Panc1 (cell line): ENCODE measurements around the gene C5orf58. TPM values are rescaled to one million over a fixed set of nuclear protein-coding genes. Genes with fewer than 3 reads are reported as not detected.

Experiments used
- ATAC-seq: fragments of 200-7000 bp; cut with Tn5 transposase; 2 replicates; pipeline ENCODE4 v1.9.1; 2020; ENCODE audit warnings: mild to moderate bottlenecking, moderate library complexity
- BruUV-seq: library from RNA; stranded (reverse); fragments of 400-500 nt; replicated peaks from 2 replicates; lab custom pipeline; 2021; lab: Mats Ljungman, UMichigan
- CTCF ChIA-PET: fragments of 300-600 bp; sonication (Branson Sonifier 250); formaldehyde crosslinking; loops from one replicate; lab custom pipeline; 2022; ENCODE audit warnings: antibody characterized with exemption; lab: Charles Lee
- POLR2A ChIA-PET: fragments of 300-600 bp; sonication (Branson Sonifier 250); formaldehyde crosslinking; loops from one replicate; lab custom pipeline; 2022; ENCODE audit warnings: antibody characterized with exemption; lab: Charles Lee
- DNase-seq: peaks from one replicate; pipeline ENCODE4 v3.0.0-alpha.2; 2010; ENCODE audit warnings: low read depth, low spot score
- H3K27ac ChIP-seq: 2 replicates; pipeline ENCODE4 v1.5.1; 2011; ENCODE audit warnings: mild to moderate bottlenecking, low read length, inconsistent platforms
- H3K27me3 ChIP-seq: fragments of 200-500 bp; sonication (Bioruptor generic); 2 replicates; pipeline ENCODE4 v1.6.0; 2014; ENCODE audit warnings: low read length, inconsistent platforms; ENCODE audit not compliant: control insufficient read depth, insufficient read depth
- H3K36me3 ChIP-seq: fragments of 200-500 bp; sonication (Bioruptor generic); 2 replicates; pipeline ENCODE4 v1.5.1; 2014; ENCODE audit warnings: inconsistent platforms, mild to moderate bottlenecking, low read length, moderate library complexity; ENCODE audit not compliant: control insufficient read depth, insufficient read depth
- H3K4me1 ChIP-seq: 2 replicates; pipeline ENCODE4 v1.5.1; 2011; ENCODE audit warnings: inconsistent platforms, mild to moderate bottlenecking, low read length, moderate library complexity; ENCODE audit not compliant: control insufficient read depth, insufficient read depth
- H3K4me3 ChIP-seq, 2 experiments: 2 replicates each; pipeline ENCODE4 v1.5.1; 2011 to 2012; ENCODE audit warnings: low read depth in 2 of 2, low read length in 2 of 2, mild to moderate bottlenecking in 2 of 2, inconsistent platforms in 1 of 2, moderate library complexity in 1 of 2
- H3K9me3 ChIP-seq: fragments of 200-500 bp; sonication (Bioruptor generic); 2 replicates; pipeline ENCODE4 v1.5.1; 2014; ENCODE audit warnings: low read depth, mild to moderate bottlenecking, inconsistent platforms, low read length, moderate library complexity; ENCODE audit not compliant: control insufficient read depth, insufficient read depth
- CTCF ChIP-seq: fragments of 450-650 bp; IDR thresholded peaks from 2 replicates; pipeline ENCODE4 v1.5.1; 2017; ENCODE audit warnings: mild to moderate bottlenecking
- POLR2AphosphoS5 ChIP-seq: IDR thresholded peaks from 2 replicates; pipeline ENCODE4 v1.6.1; 2012; ENCODE audit warnings: mild to moderate bottlenecking, low read depth, low read length, moderate library complexity
- REST ChIP-seq, 2 experiments: IDR thresholded peaks; 2 replicates each; pipeline ENCODE4 v1.6.1; 2011 to 2012; ENCODE audit warnings: low read depth in 2 of 2, control low read depth in 1 of 2, low read length in 1 of 2, mild to moderate bottlenecking in 1 of 2, moderate library complexity in 1 of 2; ENCODE audit not compliant: insufficient read depth in 1 of 2
- SIN3A ChIP-seq: IDR thresholded peaks from 2 replicates; pipeline ENCODE4 v1.6.1; 2012; ENCODE audit warnings: low read depth, mild to moderate bottlenecking, low read length, moderate library complexity, borderline replicate concordance; ENCODE audit not compliant: insufficient read depth
- TCF7L2 ChIP-seq: IDR thresholded peaks from 2 replicates; pipeline ENCODE4 v1.6.1; 2011; ENCODE audit warnings: mild to moderate bottlenecking, low read depth, low read length, inconsistent platforms
- in situ Hi-C: cut with HindIII; loops from 2 replicates; pipeline ENCODE4 v1.10.0; 2016; ENCODE audit warnings: low sequenced_read_pairs, low pct_unique_long_range_greater_than_20kb
- intact Hi-C: fragments of 100-400 bp; cut with micrococcal nuclease; formaldehyde crosslinking; loops from one replicate; pipeline ENCODE4 v1.10.0; 2022; ENCODE audit not compliant: unreplicated experiment
- total RNA-seq: library from RNA; stranded (reverse); gene quantifications from one replicate; pipeline ENCODE4 v1.2.1, GENCODE V29; 2021; ENCODE audit not compliant: unreplicated experiment

Gene C5orf58
- total RNA-seq, 1 experiment from 2014 or later: 0.15 TPM

DNA sequence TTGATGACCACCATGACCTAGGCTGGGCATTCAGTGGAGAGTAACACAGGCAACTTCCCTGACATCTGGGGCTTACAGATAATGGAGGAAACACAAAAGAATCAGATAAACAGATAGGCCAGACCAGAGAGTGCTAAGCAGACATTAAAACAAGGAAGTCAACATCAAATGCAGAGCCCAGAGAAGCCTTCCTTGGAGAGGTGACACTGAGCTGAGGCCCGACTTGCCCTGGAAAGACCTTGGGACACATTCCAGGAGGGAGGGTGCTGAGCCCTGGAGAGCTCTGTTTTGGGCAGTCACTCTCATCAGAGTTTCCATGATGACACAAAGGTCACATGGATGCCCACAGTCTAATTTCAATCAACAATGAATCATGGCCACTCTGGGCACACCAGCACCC lies 31.9 kb upstream of the C5orf58 start:
- DNase-seq (no peak), ATAC-seq (no peak)
- no peaks in the 10 kb centered on the region for H3K36me3 ChIP-seq
- POLR2A ChIA-PET: no interaction called here
- CTCF ChIA-PET: interaction anchor here (0.6 kb wide), 1 partner anchor 18 kb away, joined by 3 read pairs; no protein-coding TSS in a partner anchor
- no peaks in the 10 kb centered on the region for H3K27me3 ChIP-seq
- no peak overlapping the region for H3K4me3 ChIP-seq
- no peaks in the 10 kb centered on the region for H3K9me3 ChIP-seq
- intact Hi-C loops: no loop called here
- BruUV-seq: no TSS peak
- no peaks in the 10 kb centered on the region; the same call in 1 of the 2 replicates for H3K4me1 ChIP-seq
- peak overlapping the region; percentile 23; the same call in 1 of the 2 replicates for H3K27ac ChIP-seq
- in situ Hi-C loops: no loop called here
- TF ChIP-seq SIN3A (no peak), TCF7L2 (no peak), REST (IDR thresholded peaks at IDR 0.05; ENCODE audit: insufficient read depth in 1 of 2, low read depth in 2 of 2, low read length in 1 of 2) (no peak), CTCF (no peak), POLR2AphosphoS5 (no peak)

- ChIA-PET POLR2A (no interaction called here), CTCF (no interaction called here)
- no peak for ATAC-seq
- Histone ChIP-seq H3K4me1 (peaks cover 4% of the 10 kb centered on the region; the same call in 1 of the 2 replicates), H3K27ac (peak overlapping the region; percentile 23; the same call in 1 of the 2 replicates), H3K36me3 (no peaks in the 10 kb centered on the region), H3K27me3 (no peaks in the 10 kb centered on the region), H3K4me3 (no peak overlapping the region), H3K9me3 (no peaks in the 10 kb centered on the region)
- intact Hi-C loops (no loop called here), in situ Hi-C loops (no loop called here)
- BruUV-seq: no TSS peak
- no peak for DNase-seq
- TF ChIP-seq REST (IDR thresholded peaks at IDR 0.05; ENCODE audit: insufficient read depth in 1 of 2, low read depth in 2 of 2, low read length in 1 of 2) (no peak), TCF7L2 (no peak), CTCF (no peak), POLR2AphosphoS5 (no peak), SIN3A (no peak)
Measured at GRCh38 chr5:170201311-170201710, 31.5 kb upstream of the C5orf58 start.
